HFF-Myc (cell line): ENCODE measurements around the gene SHOX.

Source experiments
- DNase-seq: peaks from one replicate; pipeline ENCODE4 v3.0.0-alpha.2; 2011; ENCODE audit warnings: low read depth; ENCODE audit errors: extremely low read depth
- H3K4me3 ChIP-seq: replicated peaks from 2 replicates; pipeline ENCODE4 v1.5.1; 2011; ENCODE audit warnings: low read depth, mild to moderate bottlenecking, control low read depth, low read length
- TF ChIP-seq, protein P1 (sequence below): IDR thresholded peaks from 2 replicates; pipeline ENCODE4 v1.5.1; 2012; ENCODE audit warnings: mild to moderate bottlenecking, low read depth, low read length, control low read depth; ENCODE audit errors: missing control alignments

The SHOX gene

DNA sequence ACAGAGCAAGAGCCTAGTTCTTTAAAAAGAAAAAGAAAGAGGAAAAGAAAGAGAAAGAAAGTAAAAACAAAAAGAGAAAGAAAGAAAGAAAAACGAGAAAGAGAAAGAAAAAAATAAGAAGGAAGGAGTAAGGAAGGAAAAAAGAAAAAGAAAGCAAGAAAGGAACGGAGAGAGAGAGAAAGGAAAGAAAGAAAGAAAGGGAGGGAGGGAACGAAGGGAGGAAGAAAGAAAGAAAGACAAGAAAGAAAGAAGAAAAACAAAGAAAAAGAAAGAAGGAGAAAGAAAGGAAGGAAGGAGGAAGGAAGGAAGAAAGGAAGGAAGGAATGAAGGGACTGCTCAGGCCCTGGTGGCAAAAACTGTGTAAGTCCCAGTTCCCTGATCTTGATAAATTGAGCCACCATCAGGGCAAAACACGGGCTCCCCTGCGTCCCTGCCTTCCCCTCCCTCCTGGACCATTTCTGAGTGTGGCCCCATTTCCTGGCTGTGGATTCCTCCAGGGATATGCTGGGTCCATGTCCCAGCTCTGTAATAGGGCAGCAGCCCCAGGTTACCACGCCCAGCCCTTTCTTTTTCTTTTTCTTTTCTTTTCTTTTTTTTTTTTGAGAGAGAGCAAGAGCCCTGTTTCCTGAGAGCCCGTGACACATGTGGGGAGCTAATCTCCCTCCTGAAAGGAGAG lies 44.8 kb downstream of the SHOX start:
- TF ChIP-seq, protein P1, sequence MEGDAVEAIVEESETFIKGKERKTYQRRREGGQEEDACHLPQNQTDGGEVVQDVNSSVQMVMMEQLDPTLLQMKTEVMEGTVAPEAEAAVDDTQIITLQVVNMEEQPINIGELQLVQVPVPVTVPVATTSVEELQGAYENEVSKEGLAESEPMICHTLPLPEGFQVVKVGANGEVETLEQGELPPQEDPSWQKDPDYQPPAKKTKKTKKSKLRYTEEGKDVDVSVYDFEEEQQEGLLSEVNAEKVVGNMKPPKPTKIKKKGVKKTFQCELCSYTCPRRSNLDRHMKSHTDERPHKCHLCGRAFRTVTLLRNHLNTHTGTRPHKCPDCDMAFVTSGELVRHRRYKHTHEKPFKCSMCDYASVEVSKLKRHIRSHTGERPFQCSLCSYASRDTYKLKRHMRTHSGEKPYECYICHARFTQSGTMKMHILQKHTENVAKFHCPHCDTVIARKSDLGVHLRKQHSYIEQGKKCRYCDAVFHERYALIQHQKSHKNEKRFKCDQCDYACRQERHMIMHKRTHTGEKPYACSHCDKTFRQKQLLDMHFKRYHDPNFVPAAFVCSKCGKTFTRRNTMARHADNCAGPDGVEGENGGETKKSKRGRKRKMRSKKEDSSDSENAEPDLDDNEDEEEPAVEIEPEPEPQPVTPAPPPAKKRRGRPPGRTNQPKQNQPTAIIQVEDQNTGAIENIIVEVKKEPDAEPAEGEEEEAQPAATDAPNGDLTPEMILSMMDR = no peak
- H3K4me3 ChIP-seq = no peak overlapping the region

DNA sequence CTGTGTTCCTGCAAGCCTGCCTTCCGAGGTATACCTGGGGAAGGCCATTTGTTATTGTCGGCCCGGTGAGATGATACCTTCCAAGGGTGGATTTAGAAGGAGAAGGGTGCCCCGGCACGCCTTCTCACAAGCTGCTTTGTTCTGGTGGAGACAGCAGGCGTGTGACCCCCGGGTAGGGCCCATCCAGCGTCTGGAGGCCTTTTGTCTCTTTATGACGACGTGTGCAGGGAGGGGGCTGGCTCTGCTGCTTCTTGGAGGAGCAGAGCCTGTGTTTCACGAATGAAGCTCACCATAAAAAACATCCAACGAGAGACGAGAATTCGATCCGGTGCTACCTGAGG lies 45.3 kb downstream of the SHOX start:
- no peak overlapping the region for H3K4me3 ChIP-seq
- DNase-seq = no peak
- TF ChIP-seq, protein P1 = no peak

More for the DNA sequence above, 44.8 kb downstream of the SHOX start:
- DNase-seq = no peak

- no peak for DNase-seq
- TF ChIP-seq, protein P1 = no peak
- H3K4me3 ChIP-seq = no peak overlapping the region
Measured at GRCh38 chrX:677376-677775, 46.8 kb downstream of the SHOX start.

- TF ChIP-seq, protein P1 = no peak
- no peak overlapping the region for H3K4me3 ChIP-seq
- DNase-seq = no peak
Measured at GRCh38 chrX:679291-679979, 48.8 kb downstream of the SHOX start.

GRCh38 chrX:680062-680461 lies 49.5 kb downstream of the SHOX start:
- H3K4me3 ChIP-seq = no peak overlapping the region
- TF ChIP-seq, protein P1 = no peak
- no peak for DNase-seq

DNA sequence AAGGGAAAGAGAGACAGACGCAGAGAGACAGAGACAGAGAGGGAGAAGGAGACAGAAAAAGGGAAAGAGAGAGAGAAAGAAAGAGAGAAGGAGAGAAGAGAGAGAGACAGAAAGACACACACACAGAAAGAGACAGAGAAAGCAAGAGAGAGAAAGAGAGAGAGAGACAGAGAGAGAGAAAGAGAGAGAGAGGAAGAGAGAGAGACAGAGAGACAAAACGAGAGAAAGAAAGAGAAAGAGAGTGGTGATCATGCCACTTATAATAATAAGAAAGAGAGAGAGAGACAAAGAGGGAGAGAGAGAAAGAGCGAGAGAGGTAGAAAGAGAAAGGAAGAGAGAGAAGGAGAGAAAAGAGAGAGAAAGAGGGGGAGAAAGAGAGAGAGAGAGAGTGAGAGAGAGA lies 51.4 kb downstream of the SHOX start:
- H3K4me3 ChIP-seq = no peak overlapping the region
- no peak for DNase-seq
- TF ChIP-seq, protein P1 = no peak

DNA sequence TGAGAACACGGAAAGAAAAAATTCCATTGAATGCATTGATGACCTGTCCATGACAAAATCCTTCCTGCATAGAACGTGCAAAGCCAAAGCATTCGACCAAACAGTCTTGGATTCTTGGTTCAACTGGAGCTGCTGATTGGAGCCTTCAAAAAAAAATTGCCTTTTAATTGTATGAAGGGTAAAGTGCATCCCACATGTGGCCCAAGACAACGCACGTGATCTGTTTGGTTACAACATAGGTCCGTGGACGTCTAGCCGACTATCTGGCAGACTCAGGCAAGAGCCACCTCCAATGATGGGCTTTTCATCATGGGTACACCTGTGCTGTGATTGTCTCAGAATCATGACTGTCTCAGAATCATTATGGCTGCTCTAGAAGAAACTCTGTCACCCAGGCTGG lies 52.3 kb downstream of the SHOX start:
- DNase-seq = no peak
- H3K4me3 ChIP-seq = no peak overlapping the region
- TF ChIP-seq, protein P1 = no peak
